HepG2 (cell line): ENCODE measurements around the gene RTEL1. TPM values are rescaled to one million over a fixed set of nuclear protein-coding genes. Genes with fewer than 3 reads are reported as not detected.

Experiments used
- ATAC-seq: fragments of 200-7000 bp; cut with Tn5 transposase; 3 replicates; pipeline ENCODE4 v1.9.1; 2020; ENCODE audit warnings: mild to moderate bottlenecking, moderate library complexity
- BruUV-seq: library from RNA; stranded (reverse); fragments of 400-500 nt; replicated peaks from 2 replicates; lab custom pipeline; 2021; lab: Mats Ljungman, UMichigan
- CTCF ChIA-PET: fragments of 300-600 bp; formaldehyde crosslinking; extraction: SDS; loops from one replicate; lab custom pipeline; 2021; ENCODE audit warnings: low total read pairs, inconsistent platforms, low intra/inter-chr PET ratio; lab: Yijun Ruan, JAX
- POLR2A ChIA-PET: fragments of 350-600 bp; sonication (Branson Sonifier 250); formaldehyde crosslinking; loops from one replicate; lab custom pipeline; 2020; ENCODE audit warnings: antibody characterized with exemption, inconsistent platforms; lab: Yijun Ruan, JAX
- DNase-seq: peaks from one replicate; pipeline ENCODE4 v3.0.0-alpha.2; 2015; ENCODE audit warnings: low spot score
- FAIRE-seq: peaks from 3 replicates; lab custom pipeline; 2011; peaks lifted over from hg19 to GRCh38; lab: Jason Lieb, UNC
- H2AFZ ChIP-seq: one replicate; pipeline ENCODE4 v1.6.1; 2011; ENCODE audit warnings: low read length, inconsistent platforms
- H3K27ac ChIP-seq: fragments of 300-600 bp; 3 replicates; pipeline ENCODE4 v1.8.0; 2011; ENCODE audit warnings: mixed run types, mild to moderate bottlenecking, mixed read lengths, low read length, inconsistent platforms; ENCODE audit not compliant: insufficient read depth; ENCODE audit errors: extremely low read length
- H3K27me3 ChIP-seq, 2 experiments: fragments of 200-600 bp in 1 of 2; 2 replicates in 1 of 2; 3 replicates in 1 of 2; pipeline versions ENCODE4 v1.6.0 to v1.8.0; 2011; ENCODE audit warnings: low read length in 2 of 2, mild to moderate bottlenecking in 2 of 2, moderate library complexity in 2 of 2, inconsistent platforms in 1 of 2; ENCODE audit not compliant: insufficient read depth in 2 of 2, control insufficient read depth in 1 of 2
- H3K36me3 ChIP-seq, 2 experiments: fragments of 200-600 bp in 1 of 2; replicated peaks in 1 of 2; 2 replicates in 1 of 2; 3 replicates in 1 of 2; pipeline versions ENCODE4 v1.5.1 to v1.8.0; 2011; ENCODE audit warnings: low read length in 2 of 2, inconsistent platforms in 1 of 2; ENCODE audit not compliant: insufficient read depth in 2 of 2, control insufficient read depth in 1 of 2
- H3K4me1 ChIP-seq: 2 replicates; pipeline ENCODE4 v1.5.1; 2012; ENCODE audit warnings: low read length, inconsistent platforms; ENCODE audit not compliant: insufficient read depth
- H3K4me2 ChIP-seq: 2 replicates; pipeline ENCODE4 v1.6.0; 2011; ENCODE audit warnings: low read depth, low read length, inconsistent platforms
- H3K4me3 ChIP-seq, 3 experiments: fragments of 200-600 bp in 1 of 3; sonication (generic), shearing (Covaris generic) in 1 of 3; replicated peaks in 1 of 3; 2 replicates each; pipeline ENCODE4 v1.5.1; 2011 to 2016; ENCODE audit warnings: low read length in 3 of 3, inconsistent platforms in 2 of 3, low read depth in 2 of 3, mild to moderate bottlenecking in 2 of 3, control low read depth in 1 of 3, mixed read lengths in 1 of 3; ENCODE audit not compliant: insufficient read depth in 1 of 3
- H3K79me2 ChIP-seq: one replicate; pipeline ENCODE4 v1.6.1; 2011; ENCODE audit warnings: low read length, inconsistent platforms; ENCODE audit not compliant: insufficient read depth
- H3K9ac ChIP-seq: 2 replicates; pipeline ENCODE4 v1.6.0; 2011; ENCODE audit warnings: mild to moderate bottlenecking, low read depth, low read length, inconsistent platforms; ENCODE audit not compliant: insufficient read depth
- H3K9me3 ChIP-seq: 2 replicates; pipeline ENCODE4 v1.5.1; 2012; ENCODE audit warnings: mild to moderate bottlenecking, low read length
- H4K20me1 ChIP-seq: 2 replicates; pipeline ENCODE4 v1.6.0; 2011; ENCODE audit warnings: inconsistent platforms, mild to moderate bottlenecking, low read length, moderate library complexity; ENCODE audit not compliant: insufficient read depth
- AHR ChIP-seq: IDR thresholded peaks from 2 replicates; pipeline ENCODE4 v1.6.1; 2018; ENCODE audit warnings: missing genetic modification reagents, missing compliant biosample characterization
- CREB1 ChIP-seq, 2 experiments: fragments of 450-650 bp in 1 of 2; IDR thresholded peaks; 2 replicates each; pipeline ENCODE4 v1.6.1; 2016 to 2017; ENCODE audit warnings: control low read depth in 1 of 2, mild to moderate bottlenecking in 1 of 2, missing compliant biosample characterization in 1 of 2, missing genetic modification characterization in 1 of 2
- KDM2A ChIP-seq: sonication (generic); formaldehyde crosslinking; IDR thresholded peaks from 2 replicates; pipeline ENCODE4 v1.4.0; 2020; ENCODE audit warnings: low read depth, missing genetic modification reagents, borderline replicate concordance
- KDM3A ChIP-seq: IDR thresholded peaks from 2 replicates; pipeline ENCODE4 v1.6.1; 2018; ENCODE audit warnings: low read depth, missing compliant biosample characterization
- MXD3 ChIP-seq: IDR thresholded peaks from 2 replicates; pipeline ENCODE4 v1.6.1; 2016; ENCODE audit warnings: mild to moderate bottlenecking, missing biosample characterization, missing genetic modification reagents
- POLR2G ChIP-seq: fragments of 200-400 bp; formaldehyde crosslinking; IDR thresholded peaks from 2 replicates; pipeline ENCODE4 v1.6.1; 2018; ENCODE audit warnings: mild to moderate bottlenecking, low read depth, low read length, moderate library complexity
- RARG ChIP-seq: sonication (generic); formaldehyde crosslinking; IDR thresholded peaks from 2 replicates; pipeline ENCODE4 v1.4.0; 2020; ENCODE audit warnings: low read depth, mild to moderate bottlenecking, missing genetic modification reagents
- SALL1 ChIP-seq: sonication (generic); formaldehyde crosslinking; IDR thresholded peaks from 2 replicates; pipeline ENCODE4 v1.8.0; 2022; ENCODE audit warnings: mild to moderate bottlenecking, missing genetic modification reagents
- TAF1 ChIP-seq: sonication (generic); formaldehyde crosslinking; IDR thresholded peaks from 2 replicates; pipeline ENCODE4 v1.4.0; 2020; ENCODE audit warnings: missing genetic modification reagents
- TOPORS ChIP-seq: sonication (generic); formaldehyde crosslinking; IDR thresholded peaks from 2 replicates; pipeline ENCODE4 v1.8.0; 2023; ENCODE audit warnings: mild to moderate bottlenecking, missing genetic modification reagents
- TRAFD1 ChIP-seq: sonication (generic); formaldehyde crosslinking; IDR thresholded peaks from 2 replicates; pipeline ENCODE4 v1.5.1; 2020; ENCODE audit warnings: missing genetic modification reagents, mild to moderate bottlenecking, borderline replicate concordance
- XRCC5 ChIP-seq: fragments of 200-400 bp; formaldehyde crosslinking; optimal IDR thresholded peaks from 2 replicates; pipeline ENCODE3; 2017; ENCODE audit warnings: mild to moderate bottlenecking, low read length
- ZNF333 ChIP-seq: sonication (generic); formaldehyde crosslinking; IDR thresholded peaks from 2 replicates; pipeline ENCODE4 v1.4.0; 2020; ENCODE audit warnings: mild to moderate bottlenecking, missing genetic modification reagents, borderline replicate concordance
- ZNF563 ChIP-seq: sonication (generic); formaldehyde crosslinking; IDR thresholded peaks from 2 replicates; pipeline ENCODE4 v1.8.0; 2022; ENCODE audit warnings: mild to moderate bottlenecking, moderate library complexity, missing genetic modification reagents
- ZNF572 ChIP-seq: sonication (generic); formaldehyde crosslinking; IDR thresholded peaks from 2 replicates; pipeline ENCODE4 v1.5.1; 2020; ENCODE audit warnings: mild to moderate bottlenecking, missing genetic modification reagents
- ZNF629 ChIP-seq: sonication (generic); formaldehyde crosslinking; conservative IDR thresholded peaks from 2 replicates; pipeline ENCODE4 v1.5.0; 2020; ENCODE audit warnings: missing genetic modification reagents
- ZSCAN25 ChIP-seq: sonication (generic); formaldehyde crosslinking; IDR thresholded peaks from 2 replicates; pipeline ENCODE4 v1.8.0; 2022; ENCODE audit warnings: mild to moderate bottlenecking, missing genetic modification reagents
- WGBS: methylation state at CpG from one replicate; pipeline ENCODE4 v1.1.6; 2017; ENCODE audit warnings: low lambda C conversion rate; 5-methylcytosine and 5-hydroxymethylcytosine counted together
- in situ Hi-C: cut with HindIII; loops from 2 replicates; pipeline ENCODE4 v1.10.0; 2017; ENCODE audit warnings: low pct_unique_long_range_greater_than_20kb; ENCODE audit not compliant: extremely low pct_ligation_motif_present
- intact Hi-C: fragments of 100-400 bp; cut with micrococcal nuclease; formaldehyde crosslinking; loops from one replicate; pipeline ENCODE4 v1.10.0; 2022; ENCODE audit not compliant: unreplicated experiment
- polyA plus RNA-seq, 8 experiments: library from polyadenylated mRNA; depleted of rRNA in 3 of 8; stranded (reverse) in 7 of 8; unstranded in 1 of 8; fragments of >200 nt; fragmentation: Illumina TruSeq in 4 of 8; extraction: Trizol in 4 of 8; gene quantifications; 2 replicates each; pipeline versions ENCODE4 v1.2.1 to v1.2.3, GENCODE V29; 2011 to 2016; ENCODE audit warnings: low read depth in 4 of 8, missing spikeins in 1 of 8, mixed read lengths in 1 of 8; ENCODE audit not compliant: insufficient read depth in 1 of 8
- total RNA-seq, 5 experiments: library from RNA; depleted of rRNA; stranded (reverse); fragments of >200 nt; fragmentation: Illumina TruSeq; extraction: Trizol; gene quantifications; 2 replicates each; pipeline ENCODE4 v1.2.3, GENCODE V29; 2016; ENCODE audit warnings: low read depth in 1 of 5
- TF ChIP-seq, protein P1 (sequence below): IDR thresholded peaks from 2 replicates; pipeline ENCODE4 v1.6.1; 2018; ENCODE audit warnings: missing genetic modification reagents
- TF ChIP-seq, protein P2 (sequence below): IDR thresholded peaks from 2 replicates; pipeline ENCODE4 v1.6.1; 2016; ENCODE audit warnings: mild to moderate bottlenecking

RTEL1 gene
- total and polyA plus RNA-seq, 2 of the 13 experiments (the other 11 are each of a cell fraction or from before 2014, with no cell fraction given) = 21.8 to 36.4 TPM

GRCh38 chr20:63625771-63626423, 32.2 kb upstream of the RTEL1 start:
- no peak overlapping the region for H2AFZ ChIP-seq
- peak overlapping the region; percentile 83 to 100 (median 98) for H3K4me3 ChIP-seq
- peaks cover 44% of the 10 kb centered on the region for H3K4me1 ChIP-seq
- no peaks in the 10 kb centered on the region; a peak in 1 of 5 replicates for H3K27me3 ChIP-seq
- peaks cover 0 to 2% of the 10 kb centered on the region in 2 experiments; a peak in 1 of 5 replicates for H3K36me3 ChIP-seq
- CTCF ChIA-PET = no interaction called here
- H3K9ac ChIP-seq = peak overlapping the region; percentile 94
- FAIRE-seq (no peak), ATAC-seq (peak; percentile 32), DNase-seq (peak; percentile 57)
- POLR2A ChIA-PET = interaction anchor here (0.7 to 2.3 kb wide), 6 partner anchors 16 to 91 kb away, joined by 3 to 11 read pairs (median 7); partner anchors contain the start of genes HELZ2, PTK6 and RTEL1
- H3K79me2 ChIP-seq = peaks cover 37% of the 10 kb centered on the region
- BruUV-seq = no TSS peak
- no peaks in the 10 kb centered on the region for H4K20me1 ChIP-seq
- in situ Hi-C loops = no loop called here
- WGBS = 11% methylated on average over 33 of the region's 36 CpGs
- H3K27ac ChIP-seq = peak overlapping the region; percentile 86
- peak overlapping the region; percentile 85 for H3K4me2 ChIP-seq
- no peaks in the 10 kb centered on the region for H3K9me3 ChIP-seq
- intact Hi-C loops = loop anchor here (5.0 kb wide), 1 partner anchor 89 kb away; the partner anchor contains the start of gene PTK6
- 0 out of 2 replicates have a peak, but pooled peaks have one; percentile 17 for TF ChIP-seq KDM3A (CRISPR knock-in tag)
- TF ChIP-seq RARG (CRISPR knock-in tag) = no peak
- no peak for TF ChIP-seq TRAFD1 (CRISPR knock-in tag)
- TF ChIP-seq MXD3 (CRISPR knock-in tag) = no peak
- peak; percentile 43 for TF ChIP-seq SALL1 (CRISPR knock-in tag)
- TF ChIP-seq, protein P1, sequence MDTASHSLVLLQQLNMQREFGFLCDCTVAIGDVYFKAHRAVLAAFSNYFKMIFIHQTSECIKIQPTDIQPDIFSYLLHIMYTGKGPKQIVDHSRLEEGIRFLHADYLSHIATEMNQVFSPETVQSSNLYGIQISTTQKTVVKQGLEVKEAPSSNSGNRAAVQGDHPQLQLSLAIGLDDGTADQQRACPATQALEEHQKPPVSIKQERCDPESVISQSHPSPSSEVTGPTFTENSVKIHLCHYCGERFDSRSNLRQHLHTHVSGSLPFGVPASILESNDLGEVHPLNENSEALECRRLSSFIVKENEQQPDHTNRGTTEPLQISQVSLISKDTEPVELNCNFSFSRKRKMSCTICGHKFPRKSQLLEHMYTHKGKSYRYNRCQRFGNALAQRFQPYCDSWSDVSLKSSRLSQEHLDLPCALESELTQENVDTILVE = 0 out of 2 replicates have a peak, but pooled peaks have one; percentile 8
- peak; percentile 47; the same call in 1 of the 2 replicates for TF ChIP-seq TAF1
- TF ChIP-seq, protein P2, sequence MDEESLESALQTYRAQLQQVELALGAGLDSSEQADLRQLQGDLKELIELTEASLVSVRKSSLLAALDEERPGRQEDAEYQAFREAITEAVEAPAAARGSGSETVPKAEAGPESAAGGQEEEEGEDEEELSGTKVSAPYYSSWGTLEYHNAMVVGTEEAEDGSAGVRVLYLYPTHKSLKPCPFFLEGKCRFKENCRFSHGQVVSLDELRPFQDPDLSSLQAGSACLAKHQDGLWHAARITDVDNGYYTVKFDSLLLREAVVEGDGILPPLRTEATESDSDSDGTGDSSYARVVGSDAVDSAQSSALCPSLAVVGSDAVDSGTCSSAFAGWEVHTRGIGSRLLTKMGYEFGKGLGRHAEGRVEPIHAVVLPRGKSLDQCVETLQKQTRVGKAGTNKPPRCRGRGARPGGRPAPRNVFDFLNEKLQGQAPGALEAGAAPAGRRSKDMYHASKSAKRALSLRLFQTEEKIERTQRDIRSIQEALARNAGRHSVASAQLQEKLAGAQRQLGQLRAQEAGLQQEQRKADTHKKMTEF (CRISPR knock-in tag) = peak; percentile 72
- peak; percentile 60; the same call in 1 of the 2 replicates for TF ChIP-seq POLR2G
- TF ChIP-seq AHR (CRISPR knock-in tag) = peak; percentile 48; the same call in 1 of the 2 replicates
- TF ChIP-seq XRCC5 = peak; percentile 66
- TF ChIP-seq KDM2A (CRISPR knock-in tag) = peak; percentile 63; the same call in 1 of the 2 replicates
- TF ChIP-seq ZNF333 (CRISPR knock-in tag) = peak; percentile 85; the same call in 1 of the 2 replicates
- peak; percentile 71; the same call in 1 of the 2 replicates for TF ChIP-seq CREB1 (IDR thresholded peaks at IDR 0.05)
- no peak for TF ChIP-seq CREB1 (CRISPR knock-in tag; IDR thresholded peaks at IDR 0.05)
- TF ChIP-seq ZNF629 (CRISPR knock-in tag) = no peak
- TF ChIP-seq ZSCAN25 (CRISPR knock-in tag) = 0 out of 2 replicates have a peak, but pooled peaks have one; percentile 21
- TF ChIP-seq ZNF572 (CRISPR knock-in tag) = 0 out of 2 replicates have a peak, but pooled peaks have one; percentile 60
- TF ChIP-seq TOPORS (CRISPR knock-in tag) = 0 out of 2 replicates have a peak, but pooled peaks have one; percentile 58
- TF ChIP-seq ZNF563 = peak; percentile 25; the same call in 1 of the 2 replicates
